GM18868 (cell line): ENCODE measurements around the gene ZBED5.
"Not testable (repeated sequence)": the region's sequence is repeated elsewhere in the genome, so short reads cannot be mapped to it uniquely, and the experiment has no call there.

Source experiments
- ATAC-seq: cut with Tn5 transposase; IDR thresholded peaks from one replicate; pipeline ENCODE4 v1.9.1; 2021; ENCODE audit warnings: mild to moderate bottlenecking, moderate library complexity; ENCODE audit not compliant: unreplicated experiment

ZBED5 gene

DNA sequence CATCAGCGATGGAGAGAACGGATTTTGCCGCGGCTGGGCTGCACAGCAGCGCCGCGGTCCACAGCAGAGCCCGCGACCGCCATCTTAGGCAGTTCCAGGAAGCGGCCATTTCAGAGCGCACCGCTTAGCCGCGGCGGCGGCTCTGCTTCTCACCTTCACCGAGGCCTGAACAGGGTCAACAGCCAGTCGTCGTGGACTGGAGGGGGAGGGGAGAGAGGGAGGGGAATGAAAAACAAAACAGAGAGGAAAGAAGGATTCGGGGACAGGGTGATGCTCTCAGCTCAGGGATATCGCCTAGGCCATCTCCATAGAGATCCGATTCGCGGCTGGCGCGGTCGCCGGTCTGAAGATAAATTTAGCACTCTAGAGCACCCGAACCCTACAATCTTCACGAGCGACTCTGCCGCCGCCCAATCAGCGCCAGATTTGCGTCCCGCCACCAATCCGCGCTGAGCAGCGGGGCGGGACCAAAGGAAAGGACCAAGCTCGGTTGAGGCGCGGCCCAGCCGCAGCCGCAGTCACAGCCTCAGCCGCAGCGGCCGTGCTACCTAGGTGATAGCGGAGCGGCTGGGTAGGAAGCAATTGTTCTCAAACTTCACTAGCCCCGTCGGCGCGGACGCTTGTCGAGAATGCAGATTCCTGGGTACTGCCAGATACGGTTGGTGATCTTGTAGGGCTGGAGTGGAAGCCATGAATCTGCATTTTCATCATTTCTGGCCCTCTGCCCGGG, at the start of gene ZBED5:
TSS of gene ZBED5 (minus strand) at position 345 of the 730 bp plus-strand sequence. CDS start 3,108 bp downstream, outside the sequence.
- peak; percentile 91 for ATAC-seq

DNA sequence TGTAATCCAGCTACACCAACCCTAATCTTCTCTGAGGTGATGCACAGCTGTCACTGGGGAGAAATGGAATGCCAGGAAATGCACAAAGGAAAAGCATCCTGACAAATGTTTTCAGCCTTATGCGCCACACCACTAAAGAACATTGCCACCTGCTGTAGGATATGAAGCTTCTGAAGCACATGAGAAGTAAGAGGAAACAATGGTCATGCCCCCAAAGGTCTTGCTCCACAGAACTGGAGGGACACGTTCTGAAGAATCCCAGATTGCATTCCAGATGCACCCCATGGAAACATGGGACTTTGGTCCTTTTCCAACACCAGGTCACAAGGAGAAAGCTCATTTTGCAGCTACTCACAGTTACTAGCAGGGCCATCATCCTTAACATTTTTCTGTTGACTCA, 48.7 kb upstream of the ZBED5 start:
- no peak for ATAC-seq

DNA sequence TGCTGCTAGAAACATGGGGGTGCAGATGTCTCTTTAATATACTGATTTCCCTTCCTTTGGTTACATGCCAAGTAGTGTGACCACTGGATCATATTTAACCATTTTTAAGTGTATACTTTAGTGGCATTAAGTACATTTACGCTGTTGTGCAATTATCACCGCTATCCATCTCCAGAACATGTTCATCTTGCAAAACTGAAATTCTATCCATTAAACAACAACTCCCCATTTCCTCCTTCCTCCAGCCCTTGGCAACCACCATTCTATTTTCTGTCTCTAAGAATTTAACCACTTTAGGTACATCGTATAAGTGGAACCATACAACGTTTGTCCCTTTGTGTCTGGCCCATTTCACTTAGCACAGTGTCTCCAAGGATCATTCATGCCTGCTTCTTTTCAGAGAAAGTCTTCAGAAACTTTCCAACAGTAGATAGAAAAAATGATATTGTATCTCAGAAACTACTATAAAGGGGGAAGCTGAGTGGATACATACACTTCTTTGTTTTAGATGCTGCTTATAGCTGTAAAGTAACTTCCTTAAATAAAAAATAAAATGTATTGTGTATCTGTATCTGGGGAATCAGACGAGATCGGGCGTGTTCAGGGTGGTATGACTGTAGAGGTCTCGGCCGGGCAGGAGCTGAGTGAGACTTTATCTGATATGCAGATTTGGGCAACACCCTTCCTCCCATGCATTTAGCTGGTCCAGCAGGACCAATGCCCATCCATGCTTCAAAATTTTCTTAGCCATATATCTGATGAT, 44.6 kb upstream of the ZBED5 start:
- ATAC-seq: no peak

DNA sequence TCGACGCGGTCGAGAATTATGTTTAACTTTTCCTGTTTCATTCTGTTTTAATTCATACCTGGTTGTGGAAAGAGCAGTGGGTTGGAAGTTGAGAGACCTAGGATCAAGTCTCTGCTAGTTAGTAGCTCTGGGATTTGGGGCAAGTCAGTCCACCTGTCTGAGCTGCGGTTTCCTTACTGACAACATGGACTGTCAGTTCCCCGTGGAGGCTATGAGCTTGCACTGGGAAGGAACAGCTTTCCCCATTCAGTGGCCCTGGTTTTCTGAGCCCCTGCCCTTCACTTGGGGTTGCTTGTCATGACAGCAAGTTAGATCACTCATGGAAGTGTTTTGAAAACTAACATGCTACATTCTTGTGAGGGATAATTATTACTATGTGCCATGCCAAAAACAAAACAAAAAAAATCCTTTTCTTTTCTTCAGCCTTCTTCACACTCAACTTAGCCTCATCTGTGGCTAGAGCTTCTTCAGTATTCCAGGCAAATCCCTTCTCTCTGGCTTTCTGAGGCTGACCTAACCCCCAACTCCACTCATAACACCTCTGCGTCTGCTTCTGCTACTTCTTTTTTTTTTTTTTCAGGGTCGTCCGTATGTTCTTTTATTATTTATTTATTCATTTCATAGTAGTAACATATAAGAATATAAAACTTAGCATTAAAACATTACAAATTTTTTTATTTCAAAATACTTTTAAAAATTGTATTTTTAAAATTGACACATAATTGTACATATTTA, 43.0 kb upstream of the ZBED5 start:
- ATAC-seq: no peak

DNA sequence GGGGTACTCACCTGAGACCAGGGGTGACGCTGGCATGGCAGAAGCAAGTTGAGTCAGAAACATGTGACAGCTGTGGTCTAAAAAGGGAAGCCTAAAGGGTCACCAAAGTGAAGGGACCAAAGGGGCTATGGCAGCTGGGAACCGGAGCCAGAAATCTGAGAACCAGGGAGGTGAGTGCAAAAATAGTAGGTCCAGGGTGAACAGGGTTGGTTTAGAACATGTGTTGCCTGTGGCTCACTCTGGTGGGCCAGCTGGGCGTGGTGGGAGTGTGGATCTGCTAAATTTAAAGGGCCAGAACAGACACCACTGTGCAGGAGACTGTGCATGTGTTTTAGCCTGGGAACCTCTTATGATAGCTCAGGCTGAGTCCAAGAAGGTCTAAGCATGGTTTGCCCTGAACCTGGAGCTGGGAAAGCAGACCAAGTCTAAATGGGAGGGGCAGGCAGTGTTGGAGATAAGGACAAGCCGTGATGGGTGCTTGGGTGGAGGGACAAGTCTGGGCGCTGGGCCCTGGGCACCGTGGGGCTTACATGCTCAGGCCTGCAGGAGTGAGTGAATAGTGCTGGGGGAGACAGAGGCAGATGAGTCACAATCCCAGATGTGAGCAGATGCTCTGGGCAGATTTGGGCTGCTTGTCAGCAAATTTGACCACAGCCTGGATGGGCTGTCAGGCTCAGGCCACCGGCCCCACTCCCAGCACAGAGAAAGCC, 41.4 kb upstream of the ZBED5 start:
- ATAC-seq: peak; percentile 44

DNA sequence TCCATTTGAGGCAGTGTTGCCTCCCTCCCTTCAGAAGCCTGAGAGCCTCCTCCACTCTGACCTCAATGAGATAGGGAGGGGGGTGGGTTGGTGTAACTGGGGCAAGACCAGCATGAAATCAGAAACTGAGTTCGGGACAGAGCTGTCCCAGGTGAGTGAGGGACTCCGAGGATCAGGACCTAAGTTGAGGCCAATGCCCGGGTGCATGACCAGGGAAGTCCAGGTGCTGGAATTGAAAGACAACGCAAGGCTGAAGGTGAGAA, 40.8 kb upstream of the ZBED5 start:
- ATAC-seq: no peak

DNA sequence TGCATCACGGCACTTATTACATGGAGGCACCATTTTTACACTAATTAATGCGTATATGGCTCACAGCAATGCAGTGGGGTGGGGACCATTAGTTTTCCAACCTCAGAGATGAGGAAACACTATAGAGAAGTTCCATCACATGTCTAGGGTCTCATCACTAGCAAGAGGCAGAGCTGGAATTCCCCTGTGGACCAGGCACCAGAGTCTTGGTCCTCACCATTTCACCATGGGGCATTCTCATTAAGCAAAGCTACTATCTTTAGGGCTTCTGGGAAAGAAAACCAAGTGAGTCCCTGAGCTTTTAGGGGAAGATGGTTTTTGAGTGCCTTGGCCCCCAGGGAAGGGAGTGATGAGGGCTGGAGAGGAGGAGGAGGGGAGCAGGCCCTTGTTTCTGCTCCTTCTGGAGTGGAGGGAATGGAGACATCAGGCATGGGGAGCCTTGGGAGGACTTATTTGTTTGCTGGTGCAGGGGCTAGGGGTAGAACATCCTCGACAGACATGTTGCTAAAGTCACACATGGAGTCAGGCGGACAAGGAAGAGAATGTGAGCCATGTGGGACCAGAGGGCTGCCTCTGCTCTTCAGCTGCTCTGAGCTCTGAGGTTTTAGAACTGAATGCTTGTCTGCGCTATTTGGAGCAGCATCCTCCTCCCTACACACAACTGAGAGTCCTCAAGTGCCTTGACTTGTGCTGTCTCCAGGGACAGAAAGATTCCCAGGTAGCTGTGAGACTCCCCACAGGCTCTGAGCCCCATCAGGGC, 40.3 kb upstream of the ZBED5 start:
- ATAC-seq: no peak

DNA sequence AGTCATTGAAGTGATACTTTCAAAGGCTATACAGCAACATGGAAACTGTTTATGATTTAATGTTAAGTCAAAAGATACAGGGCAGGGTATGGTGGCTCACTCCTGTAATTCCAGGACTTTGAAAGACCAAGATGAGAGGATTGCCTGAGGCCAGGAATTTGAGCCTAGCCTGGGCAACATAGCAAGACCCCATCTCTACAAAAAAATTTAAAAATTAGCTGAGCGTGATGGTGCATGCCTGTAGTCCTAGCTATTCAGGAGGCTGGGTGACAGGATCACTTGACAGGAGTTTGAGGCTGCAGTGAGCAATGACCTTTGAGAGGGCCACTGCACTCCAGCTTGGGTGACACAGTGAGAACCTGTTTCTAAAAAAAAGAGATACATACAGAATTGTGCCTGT, 39.3 kb upstream of the ZBED5 start:
- ATAC-seq: no peak

DNA sequence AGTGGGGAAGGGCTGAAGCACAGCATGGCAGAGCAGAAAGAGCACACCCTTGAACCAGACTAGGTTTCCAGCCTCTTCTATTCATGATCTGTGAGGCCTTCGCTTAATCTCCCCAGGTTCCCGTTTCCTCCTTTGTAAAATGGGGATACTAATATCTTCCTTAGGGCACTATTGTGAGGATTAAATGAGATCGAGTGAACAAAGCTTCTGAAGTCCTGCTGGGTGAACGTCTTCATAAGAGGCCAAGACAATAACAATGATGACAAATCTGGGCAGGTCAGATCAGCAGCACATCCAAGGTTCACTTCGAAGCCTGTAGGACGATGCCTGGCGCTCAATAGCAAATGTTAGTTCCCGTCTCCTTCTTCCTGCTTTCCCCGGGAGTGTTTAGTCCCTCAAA, 38.6 kb upstream of the ZBED5 start:
- ATAC-seq: no peak

DNA sequence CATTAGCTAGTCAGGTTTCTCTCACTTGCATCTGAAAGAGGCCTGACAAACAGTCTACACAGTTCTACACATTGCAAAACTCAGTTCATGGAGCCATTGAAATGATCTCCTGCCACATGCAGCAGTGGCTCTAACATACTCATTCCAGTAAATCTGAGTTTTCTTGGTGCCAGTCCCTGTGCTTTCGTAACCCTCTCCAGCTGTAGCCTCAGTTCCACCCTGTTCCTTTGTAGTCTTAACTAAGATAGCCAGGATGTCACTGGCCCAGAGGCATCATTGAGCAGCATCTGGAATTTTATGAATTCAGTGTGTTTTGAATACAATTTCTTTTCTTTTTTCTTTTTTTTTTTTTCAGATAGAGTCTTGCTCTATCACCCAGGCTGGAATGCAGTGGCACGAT, 37.4 kb upstream of the ZBED5 start:
- no peak for ATAC-seq

DNA sequence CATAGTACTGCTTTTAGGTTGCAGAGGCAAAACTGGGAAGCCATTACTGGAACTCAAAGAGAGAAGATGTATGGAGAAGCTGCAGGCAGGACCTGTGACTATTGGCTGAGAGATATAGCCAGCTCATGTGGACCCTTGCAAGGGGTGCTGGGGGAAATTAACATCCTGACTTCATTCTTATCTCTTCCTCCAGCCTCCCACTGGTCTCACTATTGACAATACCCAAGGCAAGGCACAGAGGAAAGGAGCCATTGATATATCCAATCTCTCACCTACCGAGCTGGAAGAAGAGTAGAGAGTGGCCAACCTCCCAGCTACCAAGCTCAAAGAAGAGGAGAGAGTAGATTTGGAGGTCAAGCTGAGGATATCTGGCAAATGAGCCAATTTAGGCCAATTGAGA, 36.8 kb upstream of the ZBED5 start:
- ATAC-seq: no peak

DNA sequence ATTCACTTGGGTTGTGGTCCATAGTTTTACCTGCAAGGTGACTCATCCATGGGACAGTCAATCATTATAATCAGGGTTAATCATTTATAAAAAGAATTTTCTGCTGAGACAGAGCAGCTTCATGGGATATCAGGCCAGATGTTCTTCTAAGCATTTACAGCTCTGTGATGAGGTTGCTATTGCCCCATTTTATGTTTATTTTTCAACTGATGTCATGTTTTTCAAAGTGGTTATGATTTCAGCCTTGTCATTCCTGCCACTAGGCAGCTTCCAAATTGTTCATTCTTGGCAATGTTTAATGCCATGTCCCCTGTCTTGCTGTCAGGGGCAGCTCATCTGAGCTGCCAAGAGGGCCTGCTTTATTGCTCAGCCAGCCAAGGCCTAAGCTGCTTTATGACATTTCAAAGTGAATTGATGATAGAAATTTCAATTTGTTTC, 35.9 kb upstream of the ZBED5 start:
- ATAC-seq: no peak

DNA sequence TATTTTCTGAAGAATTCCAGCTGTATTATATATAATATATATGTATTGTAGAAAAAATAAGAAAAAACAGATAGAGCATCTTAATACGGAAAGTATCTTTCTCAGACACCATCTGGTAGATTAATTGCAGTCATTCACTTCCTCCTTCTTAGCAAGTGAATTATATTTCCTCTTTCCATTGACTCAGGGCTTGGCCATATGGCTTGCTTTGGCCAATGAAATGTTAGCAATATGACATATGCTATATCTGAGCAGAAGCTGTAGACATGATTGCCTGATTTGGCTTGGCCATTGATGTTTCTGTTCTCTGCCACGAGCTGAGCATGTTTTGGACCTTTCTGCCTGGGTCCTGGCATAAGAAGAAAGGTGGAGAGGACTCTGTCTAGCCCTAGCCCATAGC, 34.4 kb upstream of the ZBED5 start:
- ATAC-seq: no peak

DNA sequence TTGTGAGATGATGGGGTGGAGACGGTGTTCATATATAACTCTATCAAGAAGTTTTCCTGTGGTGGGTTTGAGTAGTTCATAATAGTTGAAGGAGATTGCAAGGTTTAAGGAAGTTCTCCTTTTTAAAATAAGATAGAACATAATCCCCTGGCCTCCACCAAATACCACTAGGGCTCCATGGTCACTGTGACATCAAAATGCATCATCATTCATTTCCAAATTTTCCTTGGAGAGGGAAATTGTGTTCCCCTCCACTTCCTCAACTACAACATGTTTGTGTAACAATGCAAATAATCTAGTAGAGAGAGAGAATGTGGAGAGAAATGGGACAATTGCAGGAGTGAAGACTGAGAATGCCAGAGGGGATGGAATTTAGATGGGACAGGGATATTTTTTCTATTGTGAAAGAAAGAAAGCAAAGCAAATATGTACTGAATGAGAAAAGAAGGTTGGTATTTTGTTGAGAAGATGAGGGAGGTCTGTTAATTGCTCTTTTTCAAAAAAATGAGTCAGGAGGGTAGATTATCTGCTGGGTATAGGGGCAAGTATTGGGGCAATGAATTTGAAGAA, 33.4 kb upstream of the ZBED5 start:
- no peak for ATAC-seq

DNA sequence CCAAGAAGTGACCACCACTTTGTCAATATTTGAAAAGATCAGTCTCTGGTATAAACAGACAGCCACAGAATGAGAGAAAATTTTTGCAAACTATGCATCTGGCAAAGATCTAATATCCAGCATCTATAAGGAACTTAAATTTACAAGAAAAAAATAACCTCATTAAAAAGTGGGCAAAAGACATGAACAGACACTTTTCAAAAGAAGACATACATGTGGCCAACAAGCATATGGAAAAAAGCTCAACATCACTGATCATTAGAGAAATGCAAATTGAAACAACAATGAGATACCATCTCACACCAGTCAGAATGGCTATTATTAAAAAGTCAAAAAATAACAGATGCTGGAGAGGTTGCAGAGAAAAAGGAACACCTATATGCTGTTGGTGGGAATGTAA, 32.2 kb upstream of the ZBED5 start:
- not testable (repeated sequence) for ATAC-seq

DNA sequence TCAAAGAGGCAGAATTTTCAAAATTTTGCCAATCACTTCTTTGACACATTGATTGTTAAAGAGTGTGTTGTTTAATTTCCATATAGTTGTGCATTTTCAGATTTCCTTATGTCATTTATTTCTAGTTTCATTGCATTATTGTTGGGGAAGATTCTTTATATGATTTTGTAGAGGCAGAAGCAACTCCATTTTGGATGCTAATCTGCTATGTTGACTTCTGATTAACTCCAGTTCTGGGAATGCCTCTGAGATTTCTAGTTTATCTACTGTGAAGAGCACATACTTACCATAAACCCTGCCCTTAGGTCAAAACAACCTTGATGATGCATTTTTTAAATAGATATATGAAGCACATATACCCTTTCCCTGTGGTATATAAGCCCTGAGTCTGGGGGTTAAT, 29.5 kb upstream of the ZBED5 start:
- ATAC-seq: no peak

DNA sequence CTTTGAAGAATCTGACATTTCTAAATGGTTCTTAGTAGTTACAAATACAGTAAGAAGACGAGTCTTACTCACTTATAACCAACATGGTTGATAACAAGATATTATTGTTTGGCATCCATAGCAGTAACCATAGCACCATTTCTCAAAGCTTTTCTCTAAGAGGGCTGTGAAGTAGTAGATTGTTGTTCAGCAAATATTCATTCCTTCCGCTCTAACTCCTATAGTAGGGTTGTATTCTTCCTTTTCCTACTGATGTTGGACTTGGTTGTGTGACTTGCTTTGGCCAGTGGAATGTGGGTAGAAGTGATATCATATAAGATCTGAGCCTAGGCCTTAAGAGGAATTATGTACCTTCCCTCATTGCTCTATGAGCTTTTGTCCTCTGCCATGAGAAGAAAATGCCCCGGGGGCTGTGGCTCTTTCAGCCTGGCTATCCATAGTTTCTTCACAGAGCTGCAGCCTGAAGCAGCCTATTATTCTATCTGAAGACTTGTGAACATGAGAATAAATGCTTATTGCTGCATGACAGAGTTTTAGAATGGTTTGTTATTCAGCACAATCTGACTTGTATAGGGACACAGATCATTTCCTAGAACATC, 28.9 kb upstream of the ZBED5 start:
- no peak for ATAC-seq

DNA sequence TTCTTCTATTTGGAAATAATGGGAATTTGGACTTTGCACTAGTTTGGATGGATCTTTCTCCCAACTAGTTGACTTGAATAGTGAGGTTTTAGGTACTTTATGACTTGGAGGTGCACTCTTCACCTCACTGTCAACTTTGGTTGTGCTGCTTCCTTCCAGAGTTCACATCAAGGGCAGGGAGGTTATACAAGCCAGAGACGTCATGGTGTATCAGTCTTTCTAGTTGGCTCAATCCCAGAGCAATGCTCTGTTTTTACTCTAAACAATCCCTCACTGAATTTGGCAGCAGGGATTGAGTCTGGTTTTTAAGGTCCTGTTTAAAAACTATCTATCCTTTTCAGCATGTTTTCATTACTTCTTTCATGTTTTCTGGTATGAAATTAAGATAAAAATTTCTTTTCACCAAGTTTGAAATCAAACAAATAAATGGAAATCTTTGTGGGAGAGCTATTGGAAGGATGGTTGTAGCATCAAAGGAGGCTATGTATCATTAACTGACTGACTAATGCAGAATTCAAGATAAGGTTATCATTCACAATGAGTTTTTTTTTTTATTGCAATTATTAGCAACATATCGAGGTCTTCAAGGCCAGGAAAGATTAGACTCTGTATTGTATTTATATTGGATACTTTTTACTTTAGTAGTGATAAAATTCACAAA, 28.0 kb upstream of the ZBED5 start:
- ATAC-seq: no peak

DNA sequence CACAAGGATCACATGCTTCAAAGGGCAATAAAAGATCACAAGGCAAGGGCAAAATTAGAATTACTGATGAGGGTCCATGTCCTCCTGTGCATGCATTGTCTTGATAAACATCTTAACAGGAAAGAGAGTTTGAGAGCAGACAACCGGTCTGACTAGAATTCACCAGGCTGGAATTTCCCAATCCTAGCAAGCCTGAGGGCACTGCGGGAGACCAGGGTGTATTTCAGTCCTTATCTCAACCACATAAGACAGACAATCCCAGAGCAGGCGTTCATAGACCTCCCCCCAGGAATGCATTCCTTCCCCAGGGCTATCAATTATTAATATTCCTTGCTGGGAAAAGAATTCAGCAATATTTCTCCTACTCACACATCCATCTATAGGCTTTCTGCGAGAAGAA, 26.4 kb upstream of the ZBED5 start:
- not testable (repeated sequence) for ATAC-seq
